MM.1S (cell line): ENCODE results near the gene LRRC32.

ENCODE experiments used
- DNase-seq: peaks from one replicate; pipeline ENCODE4 v3.0.0-alpha.2; 2015
- H2AFZ ChIP-seq: fragments of 300-600 bp; sonication (generic); 2 replicates; pipeline ENCODE4 v1.6.0; 2016; ENCODE audit warnings: antibody characterized with exemption, low read length
- H3F3A ChIP-seq: fragments of 300-600 bp; sonication (generic); 2 replicates; pipeline ENCODE4 v1.6.1; 2016; ENCODE audit warnings: mild to moderate bottlenecking, antibody characterized with exemption, low read length, moderate library complexity, mixed read lengths; ENCODE audit not compliant: insufficient read depth
- H3K27ac ChIP-seq: fragments of 300-600 bp; sonication (generic); 2 replicates; pipeline ENCODE4 v1.5.1; 2016; ENCODE audit warnings: mild to moderate bottlenecking, low read length
- H3K27me3 ChIP-seq: fragments of 300-600 bp; sonication (generic); replicated peaks from 2 replicates; pipeline ENCODE4 v1.6.0; 2016; ENCODE audit warnings: low read length; ENCODE audit not compliant: insufficient read depth
- H3K36me3 ChIP-seq: fragments of 300-600 bp; sonication (generic); replicated peaks from 2 replicates; pipeline ENCODE4 v1.6.1; 2016; ENCODE audit warnings: mild to moderate bottlenecking, low read length, mixed read lengths; ENCODE audit not compliant: insufficient read depth
- H3K4me1 ChIP-seq: fragments of 300-600 bp; sonication (generic); 2 replicates; pipeline ENCODE4 v1.6.1; 2016; ENCODE audit warnings: low read length, mixed read lengths
- H3K4me2 ChIP-seq: fragments of 300-600 bp; sonication (generic); 2 replicates; pipeline ENCODE4 v1.6.0; 2016; ENCODE audit warnings: low read depth, low read length
- H3K4me3 ChIP-seq: fragments of 300-600 bp; sonication (generic); 2 replicates; pipeline ENCODE4 v1.5.1; 2016; ENCODE audit warnings: low read length, mixed read lengths
- H3K79me2 ChIP-seq: fragments of 300-600 bp; sonication (generic); 2 replicates; pipeline ENCODE4 v1.6.1; 2016; ENCODE audit warnings: mixed run types, low read length, mixed read lengths
- H3K9ac ChIP-seq: fragments of 300-600 bp; sonication (generic); 2 replicates; pipeline ENCODE4 v1.6.1; 2016; ENCODE audit warnings: low read length, mixed read lengths
- H3K9me2 ChIP-seq: fragments of 300-600 bp; sonication (generic); replicated peaks from 2 replicates; pipeline ENCODE4 v1.6.1; 2016; ENCODE audit warnings: mild to moderate bottlenecking, low read length, mixed read lengths; ENCODE audit not compliant: insufficient read depth
- H3K9me3 ChIP-seq: fragments of 300-600 bp; sonication (generic); replicated peaks from 2 replicates; pipeline ENCODE4 v1.6.1; 2016; ENCODE audit warnings: mild to moderate bottlenecking, low read length, mixed read lengths; ENCODE audit not compliant: insufficient read depth
- H4K20me1 ChIP-seq: fragments of 300-600 bp; sonication (generic); 2 replicates; pipeline ENCODE4 v1.6.1; 2016; ENCODE audit warnings: mild to moderate bottlenecking, low read length, moderate library complexity, mixed read lengths; ENCODE audit not compliant: insufficient read depth
- EZH2 ChIP-seq: fragments of 300-600 bp; sonication (generic); optimal IDR thresholded peaks from 2 replicates; pipeline ENCODE3; 2017; ENCODE audit warnings: low read depth, mild to moderate bottlenecking, antibody characterized with exemption, low read length, mixed read lengths
- EZH2phosphoT487 ChIP-seq: fragments of 300-600 bp; sonication (generic); IDR thresholded peaks from 2 replicates; pipeline ENCODE4 v1.6.1; 2018; ENCODE audit warnings: antibody characterized with exemption, low read length
- TF ChIP-seq, protein P1 (sequence below): fragments of 300-600 bp; sonication (generic); IDR thresholded peaks from 2 replicates; pipeline ENCODE4 v1.5.1; 2016; ENCODE audit warnings: antibody characterized with exemption, low read length, mixed read lengths

LRRC32 gene

DNA sequence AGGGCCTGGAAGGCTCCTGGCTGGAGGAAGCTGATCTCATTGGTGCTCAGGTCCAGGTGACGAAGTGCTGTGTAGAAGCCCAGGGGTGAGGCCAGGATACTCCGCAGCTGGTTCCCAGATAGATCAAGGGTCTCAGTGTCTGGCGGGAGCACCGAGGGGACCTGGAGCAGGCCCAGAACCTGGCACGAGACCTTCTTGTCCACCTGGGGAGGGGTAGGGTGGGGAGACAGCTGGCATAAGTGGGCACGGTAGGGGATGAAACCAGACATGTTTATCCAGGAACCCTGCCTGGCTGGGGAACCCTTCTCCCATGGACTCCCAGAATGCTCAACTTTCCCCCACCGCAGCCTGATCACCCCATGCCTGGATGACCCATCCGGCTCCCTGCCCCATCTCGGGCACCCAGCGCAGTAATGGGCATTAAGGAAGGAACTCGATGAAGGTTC is 9.2 kb downstream of the LRRC32 start:
- Histone ChIP-seq H3K9me3 (no peaks in the 10 kb centered on the region), H3K27me3 (0 out of 2 replicates have a peak, but pooled peaks cover 10% of the 10 kb centered on the region), H3K4me1 (peaks cover 5% of the 10 kb centered on the region; the same call in 1 of the 2 replicates), H3K4me3 (no peak overlapping the region), H3F3A (no peaks in the 10 kb centered on the region), H4K20me1 (no peaks in the 10 kb centered on the region), H3K9me2 (no peaks in the 10 kb centered on the region), H3K79me2 (no peaks in the 10 kb centered on the region), H2AFZ (no peak overlapping the region), H3K4me2 (no peak overlapping the region), H3K36me3 (no peaks in the 10 kb centered on the region), H3K27ac (no peak overlapping the region), H3K9ac (no peak overlapping the region)
- no peak for TF ChIP-seq EZH2phosphoT487
- TF ChIP-seq, protein P1, sequence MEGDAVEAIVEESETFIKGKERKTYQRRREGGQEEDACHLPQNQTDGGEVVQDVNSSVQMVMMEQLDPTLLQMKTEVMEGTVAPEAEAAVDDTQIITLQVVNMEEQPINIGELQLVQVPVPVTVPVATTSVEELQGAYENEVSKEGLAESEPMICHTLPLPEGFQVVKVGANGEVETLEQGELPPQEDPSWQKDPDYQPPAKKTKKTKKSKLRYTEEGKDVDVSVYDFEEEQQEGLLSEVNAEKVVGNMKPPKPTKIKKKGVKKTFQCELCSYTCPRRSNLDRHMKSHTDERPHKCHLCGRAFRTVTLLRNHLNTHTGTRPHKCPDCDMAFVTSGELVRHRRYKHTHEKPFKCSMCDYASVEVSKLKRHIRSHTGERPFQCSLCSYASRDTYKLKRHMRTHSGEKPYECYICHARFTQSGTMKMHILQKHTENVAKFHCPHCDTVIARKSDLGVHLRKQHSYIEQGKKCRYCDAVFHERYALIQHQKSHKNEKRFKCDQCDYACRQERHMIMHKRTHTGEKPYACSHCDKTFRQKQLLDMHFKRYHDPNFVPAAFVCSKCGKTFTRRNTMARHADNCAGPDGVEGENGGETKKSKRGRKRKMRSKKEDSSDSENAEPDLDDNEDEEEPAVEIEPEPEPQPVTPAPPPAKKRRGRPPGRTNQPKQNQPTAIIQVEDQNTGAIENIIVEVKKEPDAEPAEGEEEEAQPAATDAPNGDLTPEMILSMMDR = no peak
- no peak for TF ChIP-seq EZH2
- DNase-seq = no peak

DNA sequence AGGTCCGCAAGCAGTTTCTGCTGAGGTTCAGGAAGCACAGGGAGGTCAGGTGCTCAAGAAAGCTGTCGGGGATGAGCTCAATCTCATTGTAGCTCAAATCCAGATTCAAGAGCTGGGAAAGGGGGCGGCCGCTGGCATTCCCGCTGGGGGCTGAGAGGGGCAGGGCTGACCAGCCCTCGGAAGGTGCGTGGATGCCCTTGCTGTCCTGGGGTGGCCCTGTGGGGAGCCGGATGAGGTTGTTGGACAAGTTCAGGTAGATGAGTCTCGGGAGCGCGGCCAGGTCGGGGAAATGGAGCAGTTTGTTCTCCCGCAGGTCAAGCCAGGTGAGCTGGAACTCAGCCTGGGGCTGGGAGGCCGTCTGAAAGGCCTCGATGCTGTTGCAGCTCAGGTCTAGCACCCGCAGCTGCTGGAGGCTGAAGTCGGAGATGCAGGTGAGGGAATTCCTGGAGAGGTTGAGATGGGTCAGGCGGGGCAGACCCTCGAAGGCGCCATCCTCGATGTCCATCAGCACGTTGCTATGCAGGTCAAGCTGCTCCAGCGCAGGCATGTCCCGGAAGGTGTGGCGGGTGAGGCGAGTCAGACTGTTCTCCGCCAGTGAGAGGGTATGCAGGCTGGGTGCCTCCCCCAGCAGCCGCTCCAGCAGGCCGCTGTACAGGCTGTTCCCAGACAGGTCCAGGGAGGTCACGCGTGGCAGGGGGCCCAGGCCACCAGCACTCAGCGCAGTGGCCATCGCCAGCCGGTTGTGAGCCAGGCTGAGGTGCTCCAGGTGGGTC is 9.8 kb downstream of the LRRC32 start:
- no peak overlapping the region for H3K4me3 ChIP-seq
- no peak for DNase-seq
- no peaks in the 10 kb centered on the region for H3K9me2 ChIP-seq
- H4K20me1 ChIP-seq = no peaks in the 10 kb centered on the region
- no peak overlapping the region for H2AFZ ChIP-seq
- H3K27me3 ChIP-seq = 0 out of 2 replicates have a peak, but pooled peaks cover 10% of the 10 kb centered on the region
- H3K4me1 ChIP-seq = peaks cover 5% of the 10 kb centered on the region; the same call in 1 of the 2 replicates
- no peak overlapping the region for H3K27ac ChIP-seq
- no peaks in the 10 kb centered on the region for H3F3A ChIP-seq
- no peak for TF ChIP-seq EZH2phosphoT487
- no peak for TF ChIP-seq EZH2
- TF ChIP-seq, protein P1 = no peak
- H3K79me2 ChIP-seq = no peaks in the 10 kb centered on the region
- no peak overlapping the region for H3K4me2 ChIP-seq
- H3K36me3 ChIP-seq = no peaks in the 10 kb centered on the region
- H3K9ac ChIP-seq = no peak overlapping the region
- no peaks in the 10 kb centered on the region for H3K9me3 ChIP-seq

DNA sequence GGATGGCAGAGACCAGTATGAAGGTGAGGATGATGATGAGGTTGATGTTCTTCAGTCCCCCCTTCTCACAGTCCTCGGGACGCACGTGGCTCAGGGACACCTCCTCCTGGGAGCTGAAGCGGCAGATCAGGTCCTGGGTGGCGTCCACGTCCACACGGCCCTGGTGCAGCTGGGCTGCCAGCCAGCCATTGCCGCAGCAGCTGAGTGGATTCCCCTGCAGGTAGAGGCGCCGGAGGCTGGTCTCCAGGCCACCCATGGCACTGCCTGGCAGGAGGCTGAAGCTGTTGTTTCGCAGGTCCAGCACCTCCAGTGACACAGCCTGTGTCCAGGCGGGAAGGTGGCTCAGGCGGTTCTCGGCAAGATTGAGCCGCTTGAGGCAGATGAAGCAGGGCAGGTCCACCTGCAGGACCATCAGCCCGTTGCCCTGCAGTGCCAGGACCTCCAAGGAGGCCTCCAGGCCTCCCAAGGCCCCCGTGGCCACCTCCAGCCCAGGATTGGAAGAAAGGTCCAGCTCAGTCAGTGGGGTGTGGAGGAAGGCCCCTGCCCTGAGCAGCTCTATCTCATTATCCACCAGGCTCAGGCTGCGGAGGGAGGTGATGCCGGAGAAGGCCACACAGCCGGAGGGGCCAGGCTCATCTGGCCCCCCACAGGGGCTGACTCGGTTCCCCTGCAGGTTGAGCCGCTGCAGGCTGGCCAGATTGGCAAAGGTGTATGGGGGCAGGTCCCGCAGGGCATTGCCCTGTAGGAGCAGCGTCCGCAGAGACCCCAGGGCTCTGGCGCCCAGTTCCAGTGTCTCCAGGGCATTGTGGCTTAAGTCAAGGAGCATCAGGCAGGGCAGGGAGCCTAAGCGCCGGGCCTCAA is 10.6 kb downstream of the LRRC32 start:
- Histone ChIP-seq H4K20me1 (no peaks in the 10 kb centered on the region), H3K4me3 (no peak overlapping the region), H3K36me3 (no peaks in the 10 kb centered on the region), H3K4me2 (no peak overlapping the region), H3K9ac (no peak overlapping the region), H3K27me3 (0 out of 2 replicates have a peak, but pooled peaks cover 10% of the 10 kb centered on the region), H3K9me2 (no peaks in the 10 kb centered on the region), H3K9me3 (no peaks in the 10 kb centered on the region), H3K27ac (no peak overlapping the region), H3K4me1 (peaks cover 5% of the 10 kb centered on the region; the same call in 1 of the 2 replicates), H3K79me2 (no peaks in the 10 kb centered on the region), H3F3A (no peaks in the 10 kb centered on the region), H2AFZ (no peak overlapping the region)
- TF ChIP-seq, protein P1 = no peak
- TF ChIP-seq EZH2 (no peak), EZH2phosphoT487 (no peak)
- no peak for DNase-seq
